Measurements from ENCODE around the gene CAMK2A. TPM values are rescaled to one million over a fixed set of nuclear protein-coding genes. Genes with fewer than 3 reads are reported as not detected.

CAMK2A gene
- total RNA-seq, 4 donors from 2014 or later: 32.0 to 78.1 (median 48.6) TPM

DNA sequence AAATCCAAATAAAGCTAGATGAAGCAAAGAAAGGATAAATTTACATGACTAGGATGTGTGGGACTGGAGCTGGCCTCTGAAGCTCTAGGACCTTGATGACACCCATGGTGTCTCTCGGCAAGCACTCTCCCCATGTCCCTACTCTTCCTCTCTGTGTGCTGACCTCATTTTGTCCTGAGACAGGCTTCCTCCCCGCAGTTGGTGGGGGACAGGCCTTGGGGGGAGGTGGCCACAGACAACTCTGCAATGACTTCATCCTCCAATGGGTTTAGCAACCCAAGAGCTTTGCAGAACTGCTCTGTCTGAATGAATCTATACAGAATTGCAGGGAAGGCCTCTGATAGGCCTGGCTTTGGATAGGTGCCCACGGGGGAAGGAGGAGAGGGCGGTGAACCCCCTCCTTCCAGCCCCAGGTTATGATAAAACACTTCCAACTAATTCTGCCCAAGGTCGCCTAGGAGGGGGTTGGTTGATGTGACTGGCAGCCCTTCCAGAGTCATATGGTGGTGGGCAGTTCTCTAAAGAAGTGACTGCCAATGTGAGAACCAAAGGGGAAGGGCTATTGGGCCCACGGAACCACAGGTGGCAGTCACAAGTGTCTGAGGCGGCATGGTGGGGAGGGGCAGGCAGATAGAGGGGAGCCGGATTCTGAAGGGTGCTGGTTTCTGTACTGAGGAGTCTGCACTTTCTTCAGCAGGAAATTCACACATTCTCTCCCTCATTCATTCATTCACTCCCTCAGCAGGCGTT lies 93.7 kb downstream of the CAMK2A start:
- no peaks in the 10 kb centered on the region for H3K36me3 ChIP-seq
- TF ChIP-seq, protein P1, sequence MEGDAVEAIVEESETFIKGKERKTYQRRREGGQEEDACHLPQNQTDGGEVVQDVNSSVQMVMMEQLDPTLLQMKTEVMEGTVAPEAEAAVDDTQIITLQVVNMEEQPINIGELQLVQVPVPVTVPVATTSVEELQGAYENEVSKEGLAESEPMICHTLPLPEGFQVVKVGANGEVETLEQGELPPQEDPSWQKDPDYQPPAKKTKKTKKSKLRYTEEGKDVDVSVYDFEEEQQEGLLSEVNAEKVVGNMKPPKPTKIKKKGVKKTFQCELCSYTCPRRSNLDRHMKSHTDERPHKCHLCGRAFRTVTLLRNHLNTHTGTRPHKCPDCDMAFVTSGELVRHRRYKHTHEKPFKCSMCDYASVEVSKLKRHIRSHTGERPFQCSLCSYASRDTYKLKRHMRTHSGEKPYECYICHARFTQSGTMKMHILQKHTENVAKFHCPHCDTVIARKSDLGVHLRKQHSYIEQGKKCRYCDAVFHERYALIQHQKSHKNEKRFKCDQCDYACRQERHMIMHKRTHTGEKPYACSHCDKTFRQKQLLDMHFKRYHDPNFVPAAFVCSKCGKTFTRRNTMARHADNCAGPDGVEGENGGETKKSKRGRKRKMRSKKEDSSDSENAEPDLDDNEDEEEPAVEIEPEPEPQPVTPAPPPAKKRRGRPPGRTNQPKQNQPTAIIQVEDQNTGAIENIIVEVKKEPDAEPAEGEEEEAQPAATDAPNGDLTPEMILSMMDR (IDR thresholded peaks at IDR 0.05 in 4 of 5, conservative IDR thresholded peaks at IDR 0.05 in 1 of 5): no peak
- TF ChIP-seq POLR2A (IDR thresholded peaks at IDR 0.05): no peak

DNA sequence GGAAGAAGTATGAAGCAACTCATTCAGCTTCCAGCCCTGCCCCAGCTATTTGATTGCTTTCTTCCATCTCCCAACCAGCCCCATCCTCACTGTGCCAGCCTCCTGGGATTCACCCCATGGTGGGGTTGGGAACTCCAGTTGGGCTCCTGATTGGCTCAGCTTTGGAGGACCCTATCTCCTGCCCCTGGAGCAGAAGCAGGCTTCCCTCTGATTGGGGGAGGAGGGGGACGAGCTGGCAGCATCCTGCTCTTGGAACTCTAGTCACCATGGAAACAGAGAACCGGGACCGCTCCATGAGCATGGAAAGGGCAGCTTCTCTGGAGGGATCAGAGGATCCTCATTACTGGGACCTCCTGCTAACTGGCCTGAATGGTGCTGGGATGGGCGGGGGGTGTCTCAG lies 97.1 kb downstream of the CAMK2A start:
- TF ChIP-seq, protein P1 (IDR thresholded peaks at IDR 0.05 in 4 of 5, conservative IDR thresholded peaks at IDR 0.05 in 1 of 5): no peak
- no peak for TF ChIP-seq POLR2A (IDR thresholded peaks at IDR 0.05)
- ATAC-seq: no peak
- intact Hi-C loops (cut with DNase I; ENCODE audit: low total_unique reads): no loop called here
- no peaks in the 10 kb centered on the region for H3K9me3 ChIP-seq
- no peaks in the 10 kb centered on the region for H3K36me3 ChIP-seq
- H3K4me3 ChIP-seq: no peak overlapping the region
- peaks cover 7 to 15% of the 10 kb centered on the region in 2 donors for H3K4me1 ChIP-seq
- H3K27ac ChIP-seq: no peak overlapping the region
- H3K27me3 ChIP-seq: peaks cover 0 to 4% (median 0%) of the 10 kb centered on the region in 3 donors
- no peak for DNase-seq
- in situ Hi-C loops (cut with MboI; ENCODE audit: low sequenced_read_pairs in 4 of 4): no loop called here

More for the DNA sequence above, 93.7 kb downstream of the CAMK2A start:
- Histone ChIP-seq H3K27me3 (no peaks in the 10 kb centered on the region), H3K4me1 (no peaks in the 10 kb centered on the region), H3K27ac (no peak overlapping the region), H3K4me3 (no peak overlapping the region), H3K9me3 (no peaks in the 10 kb centered on the region)
- intact Hi-C loops (cut with DNase I; ENCODE audit: low total_unique reads) (no loop called here), in situ Hi-C loops (cut with MboI; ENCODE audit: low sequenced_read_pairs in 4 of 4) (no loop called here)
- no peak for ATAC-seq
- DNase-seq: no peak

- ATAC-seq (no peak), DNase-seq (no peak)
- Histone ChIP-seq H3K4me3 (no peak overlapping the region), H3K4me1 (peaks cover 7 to 15% of the 10 kb centered on the region in 2 donors), H3K9me3 (no peaks in the 10 kb centered on the region), H3K27me3 (peaks cover 0 to 4% (median 0%) of the 10 kb centered on the region in 3 donors), H3K36me3 (no peaks in the 10 kb centered on the region), H3K27ac (no peak overlapping the region)
- in situ Hi-C loops (cut with MboI; ENCODE audit: low sequenced_read_pairs in 4 of 4): no loop called here
- no peak for TF ChIP-seq POLR2A (IDR thresholded peaks at IDR 0.05)
- TF ChIP-seq, protein P1 (IDR thresholded peaks at IDR 0.05 in 4 of 5, conservative IDR thresholded peaks at IDR 0.05 in 1 of 5): no peak
- intact Hi-C loops (cut with DNase I; ENCODE audit: low total_unique reads): no loop called here
These were observed 98.6 kb downstream of the CAMK2A start for GRCh38 chr5:150190987-150191386.

DNA sequence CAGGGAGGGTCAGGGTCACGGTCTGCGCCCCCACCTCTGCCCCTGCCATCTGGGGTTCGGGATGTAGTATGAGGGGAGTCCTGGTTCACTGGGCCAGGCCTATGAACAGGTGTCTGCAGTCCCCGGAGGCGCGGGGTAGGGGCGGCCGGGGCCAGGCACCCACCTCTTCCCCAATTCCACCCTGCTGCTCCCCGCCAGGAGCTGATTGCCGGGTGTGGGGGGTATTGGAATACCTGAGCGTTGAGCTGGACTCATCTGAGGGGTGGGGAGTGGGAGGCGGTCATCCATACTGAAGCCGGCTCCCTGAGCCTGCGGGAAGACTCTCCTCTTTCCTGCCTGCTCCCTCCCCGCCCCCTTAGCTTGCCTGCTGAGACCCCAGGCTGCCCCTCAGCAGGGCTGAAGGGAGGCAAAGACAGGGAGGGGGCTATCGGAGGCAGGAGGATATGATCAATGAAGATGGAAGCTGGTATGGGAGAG lies 99.0 kb downstream of the CAMK2A start:
- DNase-seq: no peak
- no peak for TF ChIP-seq POLR2A (IDR thresholded peaks at IDR 0.05)
- TF ChIP-seq, protein P1 (IDR thresholded peaks at IDR 0.05 in 4 of 5, conservative IDR thresholded peaks at IDR 0.05 in 1 of 5): no peak
- H3K4me1 ChIP-seq: peaks cover 7 to 15% of the 10 kb centered on the region in 2 donors
- H3K4me3 ChIP-seq: no peak overlapping the region
- in situ Hi-C loops (cut with MboI; ENCODE audit: low sequenced_read_pairs in 4 of 4): no loop called here
- no peaks in the 10 kb centered on the region for H3K9me3 ChIP-seq
- H3K36me3 ChIP-seq: no peaks in the 10 kb centered on the region
- intact Hi-C loops (cut with DNase I; ENCODE audit: low total_unique reads): no loop called here
- peaks cover 0 to 4% (median 0%) of the 10 kb centered on the region in 3 donors for H3K27me3 ChIP-seq
- no peak for ATAC-seq
- H3K27ac ChIP-seq: no peak overlapping the region

Data from gastrocnemius medialis (tissue), 4 donors.